Neural progenitor cell (in vitro differentiated cells): ENCODE data around the gene MYO1E.
"Not testable (repeated sequence)": the region's sequence is repeated elsewhere in the genome, so short reads cannot be mapped to it uniquely, and the experiment has no call there.

Experiments used
- EZH2 ChIP-seq: fragments of 200-600 bp; sonication (generic); IDR thresholded peaks from 2 replicates; pipeline ENCODE4 v1.6.1; 2017; ENCODE audit warnings: antibody characterized with exemption, mild to moderate bottlenecking, moderate library complexity
- EZH2phosphoT487 ChIP-seq: fragments of 200-600 bp; sonication (generic); IDR thresholded peaks from 2 replicates; pipeline ENCODE4 v1.6.1; 2017; ENCODE audit warnings: antibody characterized with exemption
- TF ChIP-seq, protein P1 (sequence below): fragments of 200-600 bp; sonication (generic); IDR thresholded peaks from 2 replicates; pipeline ENCODE4 v1.5.1; 2017; ENCODE audit warnings: antibody characterized with exemption, mild to moderate bottlenecking

DNA sequence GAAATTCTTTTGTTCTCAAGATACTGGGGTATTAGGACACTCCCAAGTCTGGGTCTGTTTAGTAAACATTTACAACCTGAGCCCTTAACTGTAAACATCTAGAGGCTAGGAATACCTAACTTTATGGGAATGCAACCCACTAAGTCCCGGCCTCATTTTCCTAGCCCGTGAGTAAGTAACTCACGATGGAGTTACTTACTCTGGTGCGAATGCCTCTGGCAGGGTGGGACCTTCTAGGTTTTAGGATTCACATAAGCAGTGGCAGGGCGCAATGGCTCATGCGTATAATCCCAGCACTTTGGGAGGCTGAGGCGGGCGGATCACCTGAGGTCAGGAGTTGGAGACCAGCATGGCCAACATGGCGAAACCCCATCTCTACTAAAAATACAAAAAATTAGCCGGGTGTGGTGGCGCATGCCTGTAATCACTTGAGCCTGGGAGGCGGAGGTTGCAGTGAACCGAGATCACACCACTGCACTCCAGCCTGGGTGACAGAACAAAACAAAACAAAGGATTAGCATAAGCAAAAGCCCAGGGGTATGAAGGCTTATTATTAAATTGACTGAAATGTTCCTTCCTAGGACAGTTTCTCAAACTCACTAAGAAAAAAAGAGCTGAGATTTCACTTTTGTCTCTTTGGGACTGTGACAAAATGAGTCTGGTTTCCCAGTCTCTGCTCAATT is 14.7 kb upstream of the MYO1E start:
- TF ChIP-seq, protein P1, sequence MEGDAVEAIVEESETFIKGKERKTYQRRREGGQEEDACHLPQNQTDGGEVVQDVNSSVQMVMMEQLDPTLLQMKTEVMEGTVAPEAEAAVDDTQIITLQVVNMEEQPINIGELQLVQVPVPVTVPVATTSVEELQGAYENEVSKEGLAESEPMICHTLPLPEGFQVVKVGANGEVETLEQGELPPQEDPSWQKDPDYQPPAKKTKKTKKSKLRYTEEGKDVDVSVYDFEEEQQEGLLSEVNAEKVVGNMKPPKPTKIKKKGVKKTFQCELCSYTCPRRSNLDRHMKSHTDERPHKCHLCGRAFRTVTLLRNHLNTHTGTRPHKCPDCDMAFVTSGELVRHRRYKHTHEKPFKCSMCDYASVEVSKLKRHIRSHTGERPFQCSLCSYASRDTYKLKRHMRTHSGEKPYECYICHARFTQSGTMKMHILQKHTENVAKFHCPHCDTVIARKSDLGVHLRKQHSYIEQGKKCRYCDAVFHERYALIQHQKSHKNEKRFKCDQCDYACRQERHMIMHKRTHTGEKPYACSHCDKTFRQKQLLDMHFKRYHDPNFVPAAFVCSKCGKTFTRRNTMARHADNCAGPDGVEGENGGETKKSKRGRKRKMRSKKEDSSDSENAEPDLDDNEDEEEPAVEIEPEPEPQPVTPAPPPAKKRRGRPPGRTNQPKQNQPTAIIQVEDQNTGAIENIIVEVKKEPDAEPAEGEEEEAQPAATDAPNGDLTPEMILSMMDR, result not testable (repeated sequence)
- not testable (repeated sequence) for TF ChIP-seq EZH2, EZH2phosphoT487
